HG02623 (cell line): ENCODE measurements around the gene C5orf15.
"Not testable (repeated sequence)": the region's sequence is repeated elsewhere in the genome, so short reads cannot be mapped to it uniquely, and the experiment has no call there.

ENCODE experiments used
- ATAC-seq: cut with Tn5 transposase; IDR thresholded peaks from one replicate; pipeline ENCODE4 v1.9.1; 2021; ENCODE audit warnings: moderate library complexity; ENCODE audit not compliant: unreplicated experiment

Gene C5orf15

DNA sequence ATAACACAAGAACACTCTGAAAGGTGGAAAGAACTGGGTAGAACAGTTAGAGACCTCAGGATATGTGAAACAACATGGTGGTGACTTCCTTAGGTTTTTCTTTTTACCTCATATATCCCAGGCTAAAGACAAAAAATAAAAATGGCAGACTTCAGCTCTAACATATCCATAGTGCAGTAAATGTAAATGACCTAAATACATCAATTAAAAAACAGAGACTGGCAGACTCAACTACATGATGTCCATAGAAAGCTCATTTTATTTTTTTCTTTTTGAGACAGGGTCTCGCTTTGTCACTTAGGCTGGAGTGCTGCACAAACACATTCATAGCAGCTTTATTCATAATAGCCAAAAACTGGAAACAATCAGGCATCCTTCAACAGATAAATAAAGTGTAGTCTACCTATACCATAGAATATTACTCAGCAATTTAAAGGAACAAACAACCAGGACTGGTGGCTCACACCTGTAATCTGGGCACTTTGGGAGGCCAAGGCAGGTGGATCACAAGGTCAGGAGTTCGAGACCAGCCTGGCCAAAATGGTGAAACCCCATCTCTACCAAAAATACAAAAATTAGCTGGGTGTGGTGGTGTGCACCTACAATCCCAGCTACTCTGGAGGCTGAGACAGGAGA is 4.8 kb downstream of the C5orf15 start:
- ATAC-seq, result no peak

DNA sequence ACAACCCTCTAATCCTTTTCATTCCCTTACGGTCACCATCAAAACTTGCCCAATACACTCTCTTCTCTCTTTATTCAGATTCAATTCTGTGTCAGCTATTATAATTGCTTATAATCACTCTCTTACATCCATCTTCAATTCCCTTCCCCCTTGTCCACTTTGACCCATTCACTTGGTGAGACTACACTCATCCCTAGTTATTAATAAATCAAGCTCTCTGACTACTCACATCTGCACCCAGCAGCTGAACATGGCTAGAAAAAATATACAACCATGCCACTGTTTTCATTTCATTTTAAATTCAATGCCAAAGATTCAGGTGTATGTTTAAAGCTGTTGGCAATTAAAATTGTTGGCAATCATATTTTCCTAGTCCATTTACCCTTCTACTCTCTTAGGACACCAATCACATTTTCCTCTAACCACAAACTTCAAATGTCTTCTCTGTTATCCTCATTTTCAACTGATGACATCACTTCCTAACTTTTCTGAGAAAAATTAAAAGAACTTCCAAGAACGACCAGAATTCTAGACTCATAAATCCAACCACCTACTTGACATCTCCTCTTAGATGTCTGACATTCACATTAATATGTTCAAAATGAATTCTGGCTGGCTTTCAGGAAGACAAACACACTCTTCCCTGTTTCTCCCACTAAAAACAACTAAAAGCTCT is 5.5 kb downstream of the C5orf15 start:
- ATAC-seq, result no peak

DNA sequence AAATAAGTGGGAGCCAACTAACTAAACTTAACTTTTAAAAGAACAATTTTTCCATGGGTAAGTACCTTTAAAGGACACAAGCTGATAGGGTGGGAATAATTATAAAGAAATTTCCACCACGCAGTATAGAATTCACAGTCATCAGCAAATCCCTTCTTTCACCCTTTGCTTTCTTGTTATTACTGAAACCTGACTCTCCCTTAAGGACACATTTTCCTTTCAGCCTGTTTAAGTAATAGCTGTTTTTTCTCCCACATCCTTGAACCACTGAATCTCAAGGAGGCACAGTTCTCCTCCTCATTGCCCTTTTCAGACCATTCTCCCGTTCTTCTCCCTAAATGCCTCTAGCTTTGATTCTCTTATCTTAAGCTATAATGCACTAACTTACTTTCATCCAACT is 6.3 kb downstream of the C5orf15 start:
- no peak for ATAC-seq

DNA sequence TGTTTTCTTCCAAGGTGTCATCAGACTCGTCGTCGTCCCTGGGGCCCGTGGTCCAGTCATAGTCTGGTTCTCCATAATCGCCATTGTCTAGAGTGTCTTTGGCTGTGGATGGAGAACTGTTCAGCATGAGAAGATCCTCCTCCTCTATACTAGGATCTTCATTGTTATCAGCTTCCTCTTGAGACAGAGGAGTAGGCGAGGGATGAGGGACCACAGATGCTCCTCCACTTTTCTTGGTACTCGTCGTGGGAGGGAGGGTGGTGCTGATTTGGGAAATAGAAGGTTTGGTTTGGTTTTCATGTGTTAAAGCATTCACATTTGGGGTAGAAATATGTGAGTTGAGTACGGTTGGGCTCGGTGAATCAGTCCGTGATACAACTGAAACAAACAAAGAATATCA is 8.8 kb downstream of the C5orf15 start:
- no peak for ATAC-seq

DNA sequence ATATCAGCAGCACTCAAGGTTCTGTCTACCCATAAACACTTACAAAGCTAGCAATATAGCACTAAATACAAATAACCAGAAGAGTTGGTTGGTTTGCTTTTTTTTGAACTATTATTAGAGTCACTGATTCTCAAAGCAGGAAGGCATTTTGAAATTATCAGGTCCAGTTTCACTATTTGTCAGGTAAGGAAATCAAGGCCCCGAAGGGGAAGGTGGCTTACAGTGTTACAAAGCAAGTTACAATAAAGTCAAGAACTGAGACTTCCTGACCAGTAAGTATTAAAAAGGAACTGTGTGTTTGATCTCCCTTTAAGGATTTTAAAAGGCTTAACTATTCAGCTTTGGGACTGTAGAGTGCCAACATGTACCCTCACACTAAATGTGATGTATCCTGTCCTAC is 10.8 kb downstream of the C5orf15 start:
- ATAC-seq, result no peak

DNA sequence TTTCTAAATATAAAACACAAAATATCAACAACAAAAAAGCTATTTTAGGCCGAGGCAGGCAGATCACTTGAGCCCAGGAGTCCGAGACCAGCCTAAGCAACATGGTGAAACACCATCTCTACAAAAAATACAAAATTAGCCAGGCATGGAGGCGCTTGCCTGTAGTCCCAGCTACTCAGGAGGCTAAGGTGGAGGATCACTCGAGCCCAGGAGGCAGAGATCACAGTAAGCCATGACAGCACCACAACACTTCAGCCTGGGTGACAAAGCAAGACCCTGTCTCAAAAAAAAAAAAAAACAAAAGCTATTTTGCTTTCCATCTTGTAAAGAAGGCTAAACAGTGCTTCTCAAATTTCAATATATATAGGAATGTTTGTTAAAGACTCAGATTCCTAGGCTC is 11.3 kb downstream of the C5orf15 start:
- no peak for ATAC-seq

DNA sequence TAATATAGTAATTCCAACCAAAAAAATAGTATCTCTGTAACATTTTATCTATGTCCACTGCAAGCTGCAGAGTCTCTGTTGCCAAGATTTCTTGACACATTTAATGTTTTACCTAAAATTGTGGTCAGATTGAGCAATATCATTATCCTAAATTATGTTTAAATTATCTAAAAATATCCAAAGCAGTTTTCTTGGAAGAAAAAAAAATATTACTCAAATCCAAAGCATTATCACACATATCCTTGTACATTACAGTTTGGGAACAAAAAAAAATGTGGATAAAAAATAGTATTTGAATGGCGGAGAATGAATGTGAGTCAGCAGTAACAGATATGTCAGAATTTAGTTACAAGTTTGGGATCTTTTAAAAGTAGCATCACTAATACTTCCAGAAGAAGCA is 12.2 kb downstream of the C5orf15 start:
- ATAC-seq, result not testable (repeated sequence)

DNA sequence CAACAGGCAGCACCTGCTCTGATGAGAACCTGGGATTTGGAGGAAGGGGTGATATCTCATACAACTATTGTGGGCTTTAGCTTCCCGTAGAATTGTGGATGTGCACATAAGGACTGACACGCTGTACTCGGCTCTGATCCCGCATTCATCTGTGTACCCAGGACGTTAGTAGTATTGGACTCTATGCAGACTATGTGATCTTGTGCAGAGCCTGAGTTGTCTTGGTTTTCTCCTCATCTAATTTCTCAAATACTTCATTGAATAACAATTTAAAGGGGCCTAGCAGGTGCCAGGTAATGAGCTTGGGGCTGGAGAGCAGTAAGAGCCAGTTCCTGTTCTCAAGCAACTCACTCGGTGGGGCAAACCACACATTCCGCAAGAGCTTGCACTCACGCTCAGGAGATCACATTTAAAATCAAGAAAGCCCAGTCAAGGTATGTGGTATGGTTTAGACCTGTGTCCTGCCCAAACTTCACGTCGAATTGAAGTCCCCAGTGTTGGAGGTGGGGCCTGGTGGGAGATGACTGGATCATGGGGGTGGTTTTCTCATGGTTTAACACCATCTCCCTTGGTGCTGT is 14.8 kb downstream of the C5orf15 start:
- ATAC-seq, result no peak

DNA sequence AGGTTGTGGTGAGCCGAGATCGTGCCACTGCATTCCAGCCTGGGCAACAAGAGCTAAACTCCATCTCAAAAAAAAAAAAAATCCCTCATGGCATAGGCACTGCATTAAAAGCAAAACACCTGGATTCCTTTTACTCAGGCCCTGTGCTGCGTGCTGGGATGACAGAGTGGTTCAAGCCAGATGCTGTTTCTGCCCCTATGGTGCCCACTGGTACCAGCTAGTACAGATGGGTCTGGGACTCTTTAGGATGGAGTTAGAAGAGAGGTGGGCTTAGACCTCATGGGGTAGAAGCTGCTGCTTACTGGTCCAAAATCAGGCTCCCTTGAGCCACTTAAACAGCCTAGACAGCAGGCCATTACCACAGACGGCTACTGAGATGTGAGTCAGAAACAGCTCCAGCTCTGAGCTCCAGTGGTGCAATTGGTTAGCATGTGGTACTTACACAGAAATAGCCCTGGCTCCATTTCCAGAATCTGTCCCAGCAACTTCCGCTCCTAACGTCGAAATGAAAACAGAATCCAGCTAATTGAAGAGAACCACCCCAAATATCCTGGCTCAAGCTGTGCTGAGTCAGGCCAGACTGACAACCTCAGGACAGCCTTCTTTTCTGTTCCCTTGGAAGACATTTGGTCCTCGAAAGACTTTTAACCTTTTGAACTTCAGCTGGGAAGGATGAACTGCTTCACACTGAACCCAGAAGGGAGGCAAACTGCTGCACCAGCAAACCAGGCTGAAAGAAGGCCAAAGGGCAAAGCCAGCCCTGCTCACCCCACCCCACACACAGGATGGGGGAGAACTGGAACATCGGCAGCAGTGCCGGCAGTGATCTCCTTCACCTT is 15.5 kb downstream of the C5orf15 start:
- ATAC-seq, result no peak

DNA sequence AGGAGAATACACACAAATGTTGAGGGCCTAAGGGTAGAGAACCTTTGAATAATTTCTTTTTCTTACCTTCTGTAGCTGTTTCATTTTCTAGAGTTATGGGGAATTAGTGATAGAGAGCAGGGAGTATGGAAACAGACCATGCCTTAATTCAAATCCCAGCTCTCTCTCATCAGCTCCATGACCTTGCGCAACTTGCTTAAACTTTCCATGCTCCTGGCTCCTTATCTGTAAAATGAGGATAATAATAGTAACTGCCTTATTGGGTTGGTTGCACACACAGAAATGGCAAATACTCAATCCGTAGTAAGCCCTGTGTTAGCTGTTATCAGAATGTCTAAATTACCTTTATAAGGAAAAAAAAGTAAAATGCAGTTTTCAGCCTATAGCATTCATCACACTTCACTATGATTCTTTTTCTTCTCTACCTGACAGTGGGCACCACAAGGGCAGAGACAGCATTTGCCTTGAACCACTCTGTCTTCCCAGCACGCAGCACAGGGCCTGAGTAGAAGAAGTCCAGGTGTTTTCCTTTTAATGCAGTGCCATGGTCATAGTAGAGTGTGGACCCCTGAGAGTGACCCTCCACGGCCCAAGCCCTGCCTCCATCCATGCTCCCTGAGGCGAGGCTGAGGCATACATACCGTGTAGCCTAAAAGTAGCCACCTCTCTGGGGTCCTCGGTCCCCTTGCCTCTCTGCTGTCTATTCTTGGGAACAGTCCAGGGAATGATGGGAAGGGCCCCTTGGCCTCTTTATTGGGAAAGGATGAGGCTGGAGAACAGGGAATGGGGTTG is 17.4 kb downstream of the C5orf15 start:
- ATAC-seq, result no peak

DNA sequence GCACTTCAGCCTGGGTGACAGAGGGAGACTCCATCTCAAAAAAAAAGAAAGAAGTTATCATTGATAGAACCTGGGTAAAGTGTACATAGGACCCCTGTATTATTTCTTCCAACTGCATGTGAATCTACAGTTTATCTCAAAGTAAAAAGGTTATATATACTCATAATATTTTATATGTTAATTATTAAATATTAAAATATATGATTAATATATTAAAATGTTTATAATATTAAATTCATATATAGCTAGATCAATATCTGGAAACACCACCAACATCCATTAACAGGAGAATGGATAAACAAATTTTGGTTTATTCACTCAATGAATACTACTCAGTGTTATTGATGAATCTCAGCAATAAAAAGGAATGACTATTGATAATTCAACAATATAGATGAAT is 19.7 kb downstream of the C5orf15 start:
- ATAC-seq, result no peak

DNA sequence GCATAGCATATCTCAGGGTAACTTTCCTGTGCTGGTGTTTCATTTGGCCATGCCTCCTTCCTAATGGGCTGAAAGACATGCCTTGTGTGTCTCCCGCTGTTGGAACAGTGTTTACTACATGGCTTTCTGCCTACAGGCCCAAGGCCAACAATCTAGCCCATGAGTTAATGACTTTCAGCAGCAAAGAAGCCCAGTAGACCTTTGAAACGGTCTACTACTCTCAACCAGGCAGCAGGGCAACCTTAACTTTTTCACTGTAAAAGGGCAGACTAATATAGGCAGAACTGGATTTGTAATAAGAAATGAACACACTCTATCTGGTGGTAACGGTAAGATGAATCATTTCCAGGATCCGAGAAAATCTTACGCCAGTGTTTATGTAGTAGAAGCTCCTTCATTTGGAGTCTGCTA is 21.0 kb downstream of the C5orf15 start:
- ATAC-seq, result no peak

DNA sequence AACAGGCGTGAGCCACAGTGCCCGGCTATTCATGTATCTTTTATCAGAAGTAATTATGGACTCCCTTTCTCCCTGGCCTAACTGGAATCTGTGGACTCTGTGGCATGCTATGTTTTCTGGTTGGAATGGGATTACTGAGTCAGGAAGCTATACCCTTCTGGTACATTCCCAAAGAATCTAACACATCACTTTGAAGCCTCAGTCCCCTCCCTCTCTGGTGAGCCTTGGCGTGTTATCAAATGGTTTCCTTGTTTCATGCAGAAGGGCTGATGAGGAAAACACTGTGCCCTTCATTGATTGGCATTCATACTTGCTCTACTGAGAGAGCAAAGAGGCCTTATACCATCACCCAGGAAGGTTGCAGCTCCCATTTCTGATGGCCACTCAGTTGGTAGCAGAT is 22.9 kb downstream of the C5orf15 start:
- ATAC-seq, result no peak

DNA sequence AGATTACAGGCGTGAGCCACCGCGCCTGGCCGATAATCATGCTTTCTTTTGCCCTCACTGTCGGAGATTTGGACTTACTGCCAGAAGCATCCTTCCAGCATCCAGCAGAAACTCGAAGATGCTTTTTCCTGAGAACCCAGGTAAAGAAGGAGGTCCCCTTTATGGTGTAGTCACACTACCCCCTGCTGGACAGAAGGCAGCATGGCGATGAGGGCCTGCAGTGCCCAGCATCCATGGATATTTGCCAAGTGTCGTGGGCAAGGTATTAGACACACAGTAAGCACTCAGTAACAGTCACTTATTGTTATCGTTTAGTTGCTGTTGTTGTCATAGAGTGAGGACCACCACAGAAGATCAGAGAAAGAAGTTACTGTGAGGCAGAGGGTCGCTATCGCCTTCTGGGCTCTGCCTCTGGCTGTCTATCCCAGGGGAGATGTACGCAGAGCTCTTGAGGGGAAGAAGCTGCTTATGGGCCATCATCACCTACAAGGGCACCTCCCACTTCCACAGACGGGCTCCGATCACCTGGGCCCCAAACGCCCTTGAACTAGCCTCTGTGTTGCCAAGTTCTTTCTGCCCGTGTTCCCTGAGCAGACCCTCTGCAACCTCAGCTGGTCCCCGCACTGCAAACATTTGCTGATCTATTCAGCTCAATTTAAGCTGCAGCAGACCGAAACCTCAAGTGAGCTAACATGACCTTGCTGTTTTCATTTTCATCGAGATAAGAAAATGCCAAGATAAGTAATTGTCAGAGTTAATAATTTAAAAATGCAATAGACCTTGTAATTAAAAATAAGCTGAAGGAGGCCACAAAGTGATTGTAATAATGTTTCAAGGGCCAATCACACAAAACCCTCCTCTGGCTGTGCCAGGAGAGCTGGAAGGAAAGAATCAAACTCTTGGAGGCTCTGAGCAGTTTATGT is 23.9 kb downstream of the C5orf15 start:
- no peak for ATAC-seq

DNA sequence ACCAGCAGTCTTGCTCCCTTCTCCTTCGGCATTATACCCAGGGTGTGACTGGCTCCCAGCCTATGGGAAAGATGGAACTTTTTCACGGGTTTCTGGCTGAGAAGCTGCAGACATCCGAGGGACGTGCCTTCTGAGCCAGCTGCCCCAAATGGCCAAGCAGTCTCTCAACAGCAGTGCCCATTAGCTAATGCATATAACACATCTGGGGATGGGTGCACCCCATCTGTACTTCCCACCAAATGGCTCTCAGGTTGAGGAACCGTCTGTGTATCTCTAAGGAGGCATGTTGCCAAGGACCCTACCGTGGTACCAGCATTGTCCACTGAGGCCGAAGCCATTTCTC is 25.0 kb downstream of the C5orf15 start:
- no peak for ATAC-seq

DNA sequence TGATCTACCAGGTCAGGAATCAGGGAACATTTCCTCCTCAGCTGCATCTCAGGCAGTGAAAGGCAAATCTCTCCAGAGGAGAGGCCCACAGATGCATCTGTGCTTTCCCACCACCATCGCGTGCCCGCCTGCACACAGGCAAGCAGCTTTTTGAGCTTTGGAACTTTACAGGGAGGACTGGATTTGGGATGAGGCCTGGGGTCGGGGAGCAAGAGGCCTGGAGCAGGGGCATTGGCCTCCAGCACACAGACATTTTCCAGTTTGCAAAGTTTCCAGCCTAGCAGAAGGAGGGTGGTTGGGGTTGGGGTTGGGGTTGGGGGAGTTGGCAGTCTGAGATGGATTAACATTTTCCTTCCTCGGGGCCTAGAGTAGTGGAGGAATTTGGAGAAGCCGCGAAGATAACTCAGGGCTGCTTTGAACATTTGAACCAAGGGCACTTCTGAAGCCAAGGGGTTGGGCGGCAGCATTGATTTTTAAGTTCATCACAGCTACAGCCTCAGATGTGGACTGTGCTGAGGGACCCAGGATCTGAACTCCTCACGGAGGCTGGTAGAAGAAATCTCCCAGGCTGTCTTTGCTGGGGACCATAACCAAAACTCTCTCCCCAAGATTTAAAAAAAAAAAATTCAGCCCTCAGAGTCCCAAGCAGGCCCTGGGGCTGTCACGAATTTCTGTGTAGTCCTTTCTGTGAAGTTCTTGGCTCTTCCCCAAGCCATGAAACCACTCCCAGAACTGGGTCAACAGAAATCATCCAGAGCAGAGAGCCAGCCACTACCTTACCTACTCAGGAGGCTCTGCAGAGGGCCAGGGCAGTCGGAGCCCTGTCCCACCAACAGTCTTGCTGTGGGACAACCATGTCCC is 25.6 kb downstream of the C5orf15 start:
- no peak for ATAC-seq

DNA sequence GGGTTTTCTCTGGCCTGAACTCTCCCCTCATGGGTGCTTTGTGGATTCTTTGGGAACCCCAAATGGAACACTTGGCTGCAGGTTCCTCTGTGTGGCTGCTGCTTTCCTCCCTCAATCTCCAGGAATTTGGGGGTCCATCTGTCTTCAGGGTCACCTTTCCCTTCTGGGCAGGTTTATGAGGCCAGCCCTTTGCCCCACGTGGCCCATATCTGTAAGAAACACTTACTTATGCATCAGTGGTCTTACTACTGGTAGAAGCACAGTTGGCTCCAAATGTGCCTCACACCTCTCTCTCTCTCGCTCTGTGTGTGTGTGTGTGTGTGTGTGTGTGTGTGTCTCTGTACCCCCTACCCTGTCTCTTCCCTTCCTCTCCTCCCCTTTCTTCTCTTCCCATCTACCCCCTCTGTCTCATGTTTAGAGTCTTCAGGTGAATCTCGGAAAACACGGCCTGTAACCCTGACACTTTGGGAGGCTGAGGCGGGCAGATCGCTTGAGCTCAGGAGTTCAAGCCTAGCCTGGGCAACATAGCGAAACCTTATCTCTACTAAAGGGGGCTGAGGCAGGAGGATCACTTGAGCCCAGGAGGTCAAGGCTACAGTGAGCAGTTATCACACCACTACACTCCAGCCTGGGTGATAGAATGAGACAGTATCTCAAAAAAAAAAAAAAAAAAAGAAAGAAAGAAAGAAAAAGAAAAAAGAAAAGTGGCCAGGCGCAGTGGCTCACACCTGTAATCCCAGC is 26.8 kb downstream of the C5orf15 start:
- ATAC-seq, result no peak

DNA sequence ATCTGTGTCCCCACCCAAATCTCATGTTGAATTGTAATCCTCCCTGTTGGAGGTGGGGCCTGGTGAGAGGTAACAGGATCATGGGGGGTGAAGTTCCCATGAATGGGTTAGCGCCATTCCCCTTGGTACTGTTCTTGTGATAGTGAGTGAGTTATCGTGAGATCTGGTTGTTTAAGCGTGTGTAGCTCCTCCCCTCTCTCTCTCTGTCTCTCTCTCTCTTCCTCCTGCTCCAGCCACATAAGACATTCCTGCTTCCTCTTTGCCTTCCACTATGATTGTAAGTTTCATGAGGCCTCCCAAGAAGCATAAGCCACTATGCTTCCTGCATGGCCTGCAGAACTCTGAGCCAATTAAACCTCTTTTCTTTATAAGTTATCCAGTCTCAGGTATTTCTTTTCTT is 28.8 kb downstream of the C5orf15 start:
- no peak for ATAC-seq
